Measurements from ENCODE around the gene NLGN1.

The NLGN1 gene

DNA sequence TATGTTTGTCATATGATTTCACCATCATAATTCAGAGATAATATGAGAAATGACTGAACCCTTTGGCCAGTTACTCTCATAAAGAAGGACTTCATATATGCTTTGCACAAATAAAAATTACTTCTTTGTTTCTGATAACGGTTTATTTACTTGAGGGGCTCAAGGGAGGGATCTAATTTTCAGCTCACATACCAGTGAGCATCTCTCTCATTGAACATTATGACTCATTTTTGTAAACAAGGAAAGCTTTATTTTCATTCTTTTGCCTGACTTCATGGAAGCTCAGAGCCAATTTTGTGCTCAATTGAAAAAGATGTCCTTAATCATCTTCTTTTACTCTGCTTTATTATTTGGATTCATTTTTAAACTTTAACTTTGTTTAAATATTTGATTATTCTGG, 5.8 kb downstream of the NLGN1 start:
- Histone ChIP-seq H4K20me1 (ENCODE audit: insufficient read depth, low read length) (no peaks in the 10 kb centered on the region), H3K27ac (ENCODE audit: low read depth, low read length, poor library complexity, severe bottlenecking) (no peak overlapping the region), H3K4me3 (ENCODE audit: low read depth, low read length, poor library complexity, severe bottlenecking) (no peak overlapping the region), H3K4me2 (ENCODE audit: low read length) (no peak overlapping the region), H3K4me1 (ENCODE audit: insufficient read depth, low read length, severe bottlenecking) (no peaks in the 10 kb centered on the region), H3K36me3 (ENCODE audit: insufficient read depth, low read length) (no peaks in the 10 kb centered on the region), H3K9me2 (ENCODE audit: low read depth, low read length) (no peaks in the 10 kb centered on the region), H3K9ac (ENCODE audit: low read length) (no peak overlapping the region), H3K79me2 (ENCODE audit: insufficient read depth, low read length) (no peaks in the 10 kb centered on the region), H2AFZ (ENCODE audit: low read length) (no peak overlapping the region), H3K27me3 (ENCODE audit: insufficient read depth, low read length) (no peaks in the 10 kb centered on the region), H3F3A (ENCODE audit: insufficient read depth, low read length) (no peaks in the 10 kb centered on the region), H3K9me3 (ENCODE audit: low read length) (no peaks in the 10 kb centered on the region)
- TF ChIP-seq, protein P1, sequence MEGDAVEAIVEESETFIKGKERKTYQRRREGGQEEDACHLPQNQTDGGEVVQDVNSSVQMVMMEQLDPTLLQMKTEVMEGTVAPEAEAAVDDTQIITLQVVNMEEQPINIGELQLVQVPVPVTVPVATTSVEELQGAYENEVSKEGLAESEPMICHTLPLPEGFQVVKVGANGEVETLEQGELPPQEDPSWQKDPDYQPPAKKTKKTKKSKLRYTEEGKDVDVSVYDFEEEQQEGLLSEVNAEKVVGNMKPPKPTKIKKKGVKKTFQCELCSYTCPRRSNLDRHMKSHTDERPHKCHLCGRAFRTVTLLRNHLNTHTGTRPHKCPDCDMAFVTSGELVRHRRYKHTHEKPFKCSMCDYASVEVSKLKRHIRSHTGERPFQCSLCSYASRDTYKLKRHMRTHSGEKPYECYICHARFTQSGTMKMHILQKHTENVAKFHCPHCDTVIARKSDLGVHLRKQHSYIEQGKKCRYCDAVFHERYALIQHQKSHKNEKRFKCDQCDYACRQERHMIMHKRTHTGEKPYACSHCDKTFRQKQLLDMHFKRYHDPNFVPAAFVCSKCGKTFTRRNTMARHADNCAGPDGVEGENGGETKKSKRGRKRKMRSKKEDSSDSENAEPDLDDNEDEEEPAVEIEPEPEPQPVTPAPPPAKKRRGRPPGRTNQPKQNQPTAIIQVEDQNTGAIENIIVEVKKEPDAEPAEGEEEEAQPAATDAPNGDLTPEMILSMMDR (IDR thresholded peaks at IDR 0.05; ENCODE audit: low read length) = no peak
- TF ChIP-seq EZH2 (IDR thresholded peaks at IDR 0.05; ENCODE audit: borderline replicate concordance, low read length) = no peak

DNA sequence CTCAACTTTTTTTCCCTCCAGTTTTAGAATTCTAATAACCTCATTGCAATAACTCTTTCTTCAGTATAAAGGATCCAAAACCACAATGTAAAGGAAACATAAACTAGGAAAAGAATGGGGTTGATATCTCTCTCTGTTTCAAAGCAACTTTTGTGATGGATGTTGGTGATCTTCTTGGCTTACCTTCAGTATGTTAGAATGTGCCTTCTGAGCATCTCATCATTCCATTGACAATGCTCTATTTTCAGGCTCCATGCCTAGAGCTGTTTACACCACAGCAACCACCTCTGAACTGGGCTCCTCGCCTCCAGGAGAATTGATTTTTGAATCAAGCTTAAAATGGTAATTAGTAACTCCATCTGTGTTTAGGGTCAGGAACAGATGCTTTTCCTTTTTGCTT, 6.6 kb downstream of the NLGN1 start:
- Histone ChIP-seq H3K27me3 (ENCODE audit: insufficient read depth, low read length) (no peaks in the 10 kb centered on the region), H3K4me2 (ENCODE audit: low read length) (no peak overlapping the region), H3F3A (ENCODE audit: insufficient read depth, low read length) (no peaks in the 10 kb centered on the region), H3K9me3 (ENCODE audit: low read length) (no peaks in the 10 kb centered on the region), H3K27ac (ENCODE audit: low read depth, low read length, poor library complexity, severe bottlenecking) (no peak overlapping the region), H3K79me2 (ENCODE audit: insufficient read depth, low read length) (no peaks in the 10 kb centered on the region), H3K4me1 (ENCODE audit: insufficient read depth, low read length, severe bottlenecking) (no peaks in the 10 kb centered on the region), H2AFZ (ENCODE audit: low read length) (no peak overlapping the region), H3K9ac (ENCODE audit: low read length) (no peak overlapping the region), H3K4me3 (ENCODE audit: low read depth, low read length, poor library complexity, severe bottlenecking) (no peak overlapping the region), H3K36me3 (ENCODE audit: insufficient read depth, low read length) (no peaks in the 10 kb centered on the region), H4K20me1 (ENCODE audit: insufficient read depth, low read length) (no peaks in the 10 kb centered on the region), H3K9me2 (ENCODE audit: low read depth, low read length) (no peaks in the 10 kb centered on the region)
- no peak for TF ChIP-seq EZH2 (IDR thresholded peaks at IDR 0.05; ENCODE audit: borderline replicate concordance, low read length)
- TF ChIP-seq, protein P1 (IDR thresholded peaks at IDR 0.05; ENCODE audit: low read length) = no peak

DNA sequence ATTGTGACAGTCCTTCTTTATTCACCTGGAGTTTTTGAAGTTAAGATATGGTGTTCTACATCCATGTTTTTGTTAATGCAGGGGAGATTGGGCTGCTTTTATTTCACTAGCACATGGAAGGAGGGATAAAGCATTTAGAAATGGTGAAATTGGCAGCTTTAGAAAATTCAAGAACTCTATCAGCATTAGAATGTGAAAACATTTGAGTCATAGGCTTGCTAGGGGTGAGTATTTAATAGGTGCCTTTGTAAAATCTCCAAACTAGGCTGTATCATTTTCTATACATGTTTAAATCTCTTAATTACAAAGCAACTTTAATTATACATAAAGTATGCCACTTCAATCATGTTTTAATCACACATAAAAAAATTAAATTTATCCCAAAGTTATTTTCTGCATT, 12.9 kb downstream of the NLGN1 start:
- TF ChIP-seq, protein P1 (IDR thresholded peaks at IDR 0.05; ENCODE audit: low read length) = no peak
- no peak for TF ChIP-seq EZH2 (IDR thresholded peaks at IDR 0.05; ENCODE audit: borderline replicate concordance, low read length)
- Histone ChIP-seq H3K9me2 (ENCODE audit: low read depth, low read length) (no peaks in the 10 kb centered on the region), H3K4me2 (ENCODE audit: low read length) (no peak overlapping the region), H3K27me3 (ENCODE audit: insufficient read depth, low read length) (no peaks in the 10 kb centered on the region), H3K36me3 (ENCODE audit: insufficient read depth, low read length) (no peaks in the 10 kb centered on the region), H2AFZ (ENCODE audit: low read length) (no peak overlapping the region), H3K9me3 (ENCODE audit: low read length) (no peaks in the 10 kb centered on the region), H4K20me1 (ENCODE audit: insufficient read depth, low read length) (no peaks in the 10 kb centered on the region), H3K4me3 (ENCODE audit: low read depth, low read length, poor library complexity, severe bottlenecking) (no peak overlapping the region), H3K79me2 (ENCODE audit: insufficient read depth, low read length) (no peaks in the 10 kb centered on the region), H3K27ac (ENCODE audit: low read depth, low read length, poor library complexity, severe bottlenecking) (no peak overlapping the region), H3K9ac (ENCODE audit: low read length) (no peak overlapping the region), H3K4me1 (ENCODE audit: insufficient read depth, low read length, severe bottlenecking) (no peaks in the 10 kb centered on the region), H3F3A (ENCODE audit: insufficient read depth, low read length) (no peaks in the 10 kb centered on the region)

All from OCI-LY1 (cell line).